Ammon's horn (tissue), 1 donor: ENCODE measurements around the gene SYTL2.
A peak's percentile ranks its signal among the peaks of the same experiment; 100 is the strongest.
"Not testable (repeated sequence)": the region's sequence is repeated elsewhere in the genome, so short reads cannot be mapped to it uniquely, and the experiment has no call there.

Experiments used
- DNase-seq: peaks from one replicate; pipeline ENCODE4 v3.0.0-alpha.2; 2016; ENCODE audit warnings: low spot score

SYTL2 gene

DNA sequence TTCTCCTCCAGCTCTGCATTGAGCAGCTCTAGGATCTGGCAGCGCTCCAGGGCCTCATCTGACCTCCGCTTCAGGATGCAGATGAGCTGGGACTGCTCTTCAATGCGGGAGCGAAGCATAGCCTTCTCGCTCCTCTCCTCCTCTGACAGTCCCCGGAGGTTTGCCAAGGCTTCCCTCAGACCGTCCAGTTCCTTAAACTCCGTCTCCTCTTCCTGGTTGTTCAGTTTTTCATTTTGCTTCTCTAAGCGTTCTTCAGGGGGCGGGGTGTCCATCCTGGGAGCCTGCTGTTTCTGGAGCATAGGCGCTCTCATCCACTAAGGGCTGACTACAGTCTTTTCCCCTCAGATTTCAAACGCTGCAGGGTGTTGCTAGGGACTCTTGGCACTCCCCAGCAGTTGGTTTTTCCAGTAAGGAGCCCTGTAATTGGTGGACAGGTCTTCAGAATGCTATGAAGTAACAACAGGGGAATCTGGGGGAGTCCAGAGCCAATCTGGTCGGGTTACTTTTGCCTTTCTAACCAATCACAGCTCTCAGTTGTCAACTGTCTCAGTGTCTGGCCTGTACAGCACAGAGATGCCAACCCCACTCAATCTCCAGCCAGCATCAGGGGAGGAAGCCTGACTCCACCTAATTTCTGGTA is 125.0 kb downstream of the SYTL2 start, which contains the start of gene CCDC89:
Gene CCDC89, minus strand, starts transcription at position 376 of the 640 bp plus-strand sequence. Its CDS starts 65 bp downstream, at position 311.
- DNase-seq: peak; percentile 91

DNA sequence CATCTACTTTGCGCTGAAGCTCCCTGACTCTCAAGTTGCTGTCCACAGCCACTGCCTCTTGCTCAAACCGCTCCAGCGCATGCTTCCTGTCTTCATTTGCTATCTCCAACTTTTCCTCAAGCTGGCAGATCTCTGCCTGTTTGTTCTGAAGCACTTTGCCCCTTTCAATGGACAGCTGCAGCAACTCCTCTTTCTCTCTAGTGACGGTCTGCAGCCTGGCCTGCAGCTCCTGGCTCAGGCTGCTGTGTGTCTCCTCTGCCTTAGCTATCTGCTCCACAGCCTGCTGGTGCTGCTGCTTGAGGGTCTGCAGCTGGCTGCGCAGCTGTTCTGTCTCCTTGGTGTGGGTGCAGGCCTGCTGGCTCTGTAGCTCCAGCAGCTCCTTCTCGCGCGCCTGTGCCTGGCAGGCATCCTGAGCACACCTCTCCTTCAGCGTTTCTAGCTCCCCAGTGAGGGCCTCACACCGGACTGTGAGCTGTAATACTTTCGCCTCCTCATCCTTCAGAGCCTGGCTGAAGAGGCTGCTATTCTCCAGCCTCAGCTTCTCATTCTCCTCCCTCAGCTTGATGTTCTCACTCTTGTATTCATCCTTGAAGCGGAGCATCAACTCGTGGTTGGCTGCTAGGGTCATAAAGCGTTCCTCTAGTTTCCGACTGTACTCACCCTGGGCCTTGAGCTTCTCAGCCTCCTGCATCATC is 125.7 kb downstream of the SYTL2 start:
- no peak for DNase-seq

DNA sequence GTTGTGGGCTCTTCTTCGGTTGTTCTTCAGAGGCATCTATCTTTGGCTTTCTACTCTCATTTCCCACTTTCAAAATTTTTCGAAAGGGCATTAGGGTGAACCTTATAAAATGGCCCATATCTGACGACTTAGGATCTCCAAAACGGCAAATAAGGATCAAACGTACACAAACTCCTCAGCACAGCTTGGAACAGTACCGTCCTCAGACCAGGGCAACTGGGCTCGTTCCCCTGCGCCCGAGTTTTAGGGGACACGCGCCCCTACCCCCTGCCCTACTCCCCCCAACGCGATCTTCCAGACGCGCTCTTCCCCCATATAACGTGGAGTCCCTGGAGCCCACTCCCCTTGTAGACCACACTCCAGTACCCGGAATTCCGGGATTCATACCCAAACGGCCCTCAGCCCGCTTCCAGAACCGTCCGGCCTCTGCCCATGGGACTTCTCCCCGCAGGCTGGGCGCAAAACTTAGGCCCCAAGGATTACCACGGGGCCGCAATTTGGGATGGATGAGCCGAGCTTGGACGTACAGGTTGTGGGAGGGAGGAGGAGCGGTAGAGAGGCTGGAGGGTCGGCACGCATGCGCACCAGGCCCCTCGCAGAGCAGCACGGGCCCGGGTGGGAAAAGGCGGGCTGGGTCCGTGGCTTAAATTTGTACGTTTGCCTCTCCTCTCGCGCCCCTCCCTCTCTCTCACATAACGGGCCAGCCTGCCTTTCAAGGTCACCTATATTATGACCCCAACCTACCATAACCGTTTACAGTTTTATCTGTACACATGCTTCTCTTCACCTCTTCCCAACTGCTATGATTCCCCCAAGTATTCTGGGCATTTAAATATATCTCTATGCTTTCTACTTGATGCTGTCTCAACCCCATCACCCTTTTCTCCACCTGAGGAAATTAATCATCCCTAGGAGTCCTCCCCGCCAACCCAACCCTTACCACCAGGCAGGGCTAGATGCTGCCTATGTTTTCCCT is 128.3 kb downstream of the SYTL2 start:
- peak; percentile 79 for DNase-seq

DNA sequence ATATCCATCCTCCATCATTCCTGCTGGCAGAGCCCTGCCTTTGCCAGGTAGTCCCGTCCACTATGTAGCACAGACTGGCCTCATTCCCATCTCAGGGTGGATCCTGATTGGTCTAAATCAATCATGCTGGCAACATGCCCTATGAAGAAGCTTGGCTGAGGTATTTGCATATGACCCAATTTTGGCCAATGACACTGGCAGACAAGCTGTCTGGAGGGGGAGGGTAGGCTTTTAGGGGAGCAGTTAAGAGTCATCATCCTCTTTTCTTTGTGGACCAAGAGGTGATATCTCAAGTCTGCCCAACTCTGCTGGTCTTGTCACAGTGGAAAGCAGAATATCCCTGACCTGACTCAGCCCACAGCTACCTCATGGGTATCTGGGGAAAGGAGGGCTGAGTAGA is 130.0 kb downstream of the SYTL2 start:
- no peak for DNase-seq

DNA sequence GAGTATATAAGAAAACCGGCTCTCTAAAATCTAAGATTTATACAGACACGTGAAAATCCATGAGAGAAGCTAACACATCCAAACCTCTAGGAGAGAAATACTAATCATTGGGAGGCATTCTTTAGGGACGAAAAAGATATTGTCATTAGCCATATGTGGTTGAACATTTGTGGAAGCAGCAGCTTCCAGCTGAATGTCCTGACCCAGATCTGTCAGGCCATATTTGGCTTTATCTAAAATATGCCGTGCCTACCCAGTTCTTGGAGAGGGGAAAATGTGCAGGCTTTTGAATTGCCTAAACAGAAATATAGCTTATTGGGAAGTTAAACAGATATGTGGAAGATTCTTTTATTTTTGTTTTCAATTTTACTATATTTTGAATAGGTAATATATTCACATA is 131.4 kb downstream of the SYTL2 start:
- DNase-seq: no peak

DNA sequence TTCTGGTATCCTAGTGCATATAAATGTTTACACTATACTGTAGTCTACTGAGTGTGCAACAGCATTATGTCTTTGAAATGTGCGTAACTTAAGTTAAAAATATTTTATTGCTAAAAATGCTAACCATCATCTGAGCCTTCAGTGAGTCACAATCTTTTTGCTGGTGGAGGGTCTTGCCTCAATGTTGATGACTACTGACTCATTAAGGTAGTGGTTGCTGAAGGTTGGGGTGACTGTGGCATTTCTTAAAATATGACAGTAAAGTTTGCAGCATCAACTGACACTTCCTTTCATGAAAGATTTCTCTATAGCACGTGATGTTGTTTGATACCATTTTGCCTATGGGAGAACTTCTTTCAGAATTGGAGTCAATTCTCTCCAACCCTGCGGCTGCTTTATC is 137.5 kb downstream of the SYTL2 start:
- no peak for DNase-seq

DNA sequence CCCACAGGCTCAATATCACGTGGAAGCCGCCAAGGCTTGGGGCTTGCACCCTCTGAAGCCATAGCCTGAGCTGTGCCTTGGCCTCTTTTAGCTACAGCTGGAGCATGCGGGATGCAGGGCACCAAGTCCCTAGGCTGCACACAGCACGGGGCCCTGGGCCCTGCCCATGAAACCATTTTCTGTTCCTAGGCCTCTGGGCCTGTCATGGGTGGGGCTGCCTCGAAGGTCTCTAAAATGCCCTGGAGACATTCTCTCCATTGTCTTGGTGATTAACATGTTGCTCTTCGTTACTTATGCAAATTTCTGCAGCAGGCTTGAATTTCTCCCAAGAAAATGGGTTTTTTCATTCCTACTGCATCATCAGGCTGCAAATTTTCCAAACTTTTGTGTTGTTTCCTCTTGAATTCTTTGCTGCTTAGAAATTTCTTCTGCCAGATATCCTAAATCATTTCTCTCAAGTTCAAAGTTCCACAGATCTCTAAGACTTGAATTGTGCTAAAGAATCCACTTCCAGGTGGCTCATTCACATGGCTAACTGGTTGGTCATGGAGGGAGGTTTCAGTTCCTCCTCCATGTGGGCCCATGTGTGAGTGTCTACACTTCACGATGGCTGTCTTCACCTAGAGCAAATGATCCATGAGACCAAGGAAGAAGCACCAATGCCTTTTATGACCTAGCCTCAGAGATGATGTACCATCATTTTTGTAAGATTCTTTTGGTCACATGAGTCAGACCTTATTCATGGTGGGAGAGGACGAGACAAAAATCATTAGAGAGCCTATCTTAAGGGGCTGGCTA is 138.6 kb downstream of the SYTL2 start:
- DNase-seq: no peak

DNA sequence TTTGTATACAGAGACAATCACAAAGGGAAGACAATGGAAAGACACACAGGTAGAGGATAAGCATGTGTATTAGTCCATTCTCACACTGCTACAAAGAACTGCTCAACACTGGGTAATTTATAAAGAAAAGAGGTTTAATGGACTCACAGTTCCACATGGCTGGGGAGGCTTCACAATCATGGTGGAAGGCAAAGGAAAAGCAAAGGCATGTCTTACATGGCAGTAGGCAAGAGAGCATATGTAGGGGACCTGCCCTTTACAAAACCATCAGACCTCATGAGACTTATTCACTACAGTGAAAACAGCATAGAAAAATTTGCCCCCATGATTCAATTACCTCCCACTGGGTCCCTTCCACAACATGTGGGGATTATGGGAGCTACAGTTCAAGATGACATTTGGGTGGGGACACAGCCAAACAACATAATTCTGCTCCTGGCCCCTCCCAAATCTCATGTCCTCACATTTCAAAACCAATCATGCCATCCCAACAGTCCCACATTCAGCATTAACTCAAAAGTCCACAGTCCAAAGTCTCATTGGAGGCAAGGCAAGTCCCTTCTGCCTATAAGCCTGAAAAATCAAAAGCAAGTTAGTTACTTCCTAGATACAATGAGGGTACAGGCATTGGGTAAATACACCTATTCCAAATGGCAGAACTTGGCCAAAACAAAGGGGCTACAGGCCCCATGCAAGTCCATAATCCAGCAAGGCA is 139.8 kb downstream of the SYTL2 start:
- DNase-seq: not testable (repeated sequence)

DNA sequence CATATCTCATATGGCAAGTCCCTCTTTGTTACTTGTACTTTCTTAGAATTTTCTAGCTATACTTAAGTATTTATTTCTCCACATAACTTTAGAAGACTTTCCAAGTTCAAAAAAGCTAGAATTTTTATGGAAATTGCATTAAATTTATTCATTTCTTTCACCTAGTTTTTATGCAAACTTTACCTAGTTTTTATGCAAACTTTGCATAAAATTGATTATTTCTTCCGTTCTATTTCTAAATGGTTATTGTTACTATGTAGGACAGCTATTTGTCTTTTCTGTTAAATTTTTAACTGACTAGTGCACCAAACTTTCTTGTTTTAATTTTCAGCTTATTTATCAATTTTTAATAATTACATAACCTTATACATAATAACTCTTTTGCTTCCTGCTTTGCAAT is 142.8 kb downstream of the SYTL2 start:
- no peak for DNase-seq

DNA sequence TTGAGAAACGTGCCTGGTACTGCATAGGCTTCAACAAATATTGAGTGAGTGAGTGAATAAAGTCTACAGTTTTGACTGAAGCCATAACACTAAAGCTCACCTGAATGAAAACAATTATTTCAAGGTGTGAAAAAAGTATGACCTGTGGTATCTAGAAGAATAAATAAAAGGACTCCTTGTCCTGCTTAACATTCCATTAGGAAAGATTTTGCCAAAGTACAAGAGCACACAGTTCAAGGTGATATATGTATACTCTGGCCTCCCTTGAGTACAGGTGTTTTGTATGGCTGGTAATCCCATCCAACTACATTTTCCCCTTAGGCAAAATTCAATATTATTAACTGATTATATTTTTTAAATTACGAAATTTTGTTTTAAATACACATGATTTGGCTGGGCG is 144.3 kb downstream of the SYTL2 start:
- no peak for DNase-seq

DNA sequence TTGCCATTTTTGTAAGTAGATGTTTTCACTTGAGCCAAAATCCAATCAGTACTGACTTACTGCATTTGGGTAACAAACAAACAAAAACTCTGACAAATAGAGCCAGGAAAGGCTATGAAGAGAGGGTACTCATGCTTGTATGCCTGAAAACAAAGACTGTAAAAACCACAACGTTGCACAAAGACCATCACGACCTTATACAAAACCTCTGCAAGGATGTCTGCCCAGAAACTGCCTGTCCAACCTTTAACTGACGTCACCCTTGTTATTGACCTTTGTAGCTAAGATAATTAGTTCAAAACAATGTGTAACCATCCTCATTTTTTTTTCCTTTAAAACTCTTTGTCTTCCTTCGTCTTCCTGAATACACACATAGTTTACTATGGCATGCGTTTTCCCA is 145.2 kb downstream of the SYTL2 start:
- no peak for DNase-seq

DNA sequence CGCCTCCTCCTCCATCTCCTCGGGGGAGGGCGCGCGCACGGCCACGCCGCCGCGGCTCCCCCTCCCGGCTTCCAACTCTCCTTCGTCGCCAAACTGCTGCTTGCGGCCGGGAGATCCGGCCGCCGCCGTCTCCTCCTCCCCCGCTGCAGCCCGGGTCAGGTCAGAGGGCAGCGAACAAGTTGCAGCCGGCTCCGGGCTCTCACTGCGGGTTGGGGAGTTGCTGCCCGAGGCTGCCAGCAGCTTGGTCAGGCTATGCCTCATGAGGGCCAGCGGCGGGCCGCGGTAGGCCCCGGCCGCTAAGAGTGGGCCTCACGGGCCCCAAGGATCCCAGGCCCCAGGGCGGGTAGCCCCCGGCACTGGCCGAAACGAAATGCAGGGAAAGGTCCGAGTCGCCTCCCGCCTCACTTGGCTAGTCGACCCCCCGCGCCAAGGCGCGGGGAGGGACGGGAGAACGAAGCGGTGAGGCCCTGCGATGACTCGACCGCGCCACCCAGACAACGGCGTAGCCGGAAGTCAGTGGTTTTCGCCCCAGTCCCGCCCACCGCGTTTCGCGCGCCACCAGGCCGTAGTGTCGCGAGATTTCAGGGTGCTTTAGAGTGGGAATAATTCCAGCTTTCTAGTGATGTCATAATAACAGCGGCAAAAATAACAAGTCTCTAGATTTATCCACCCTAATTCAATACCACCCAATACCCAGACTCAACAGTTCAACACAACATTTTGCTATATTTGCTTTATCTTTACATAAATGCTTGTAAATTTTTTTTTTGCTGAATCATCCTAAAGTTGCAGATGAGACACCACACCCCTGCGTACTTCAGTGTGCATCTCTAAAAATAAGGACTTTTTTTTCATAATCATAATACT is 146.1 kb downstream of the SYTL2 start, which contains the start of gene CREBZF:
Gene CREBZF, minus strand, starts transcription at position 515 of the 867 bp plus-strand sequence. Its CDS starts 254 bp downstream, at position 261.
- peak; percentile 96 for DNase-seq

DNA sequence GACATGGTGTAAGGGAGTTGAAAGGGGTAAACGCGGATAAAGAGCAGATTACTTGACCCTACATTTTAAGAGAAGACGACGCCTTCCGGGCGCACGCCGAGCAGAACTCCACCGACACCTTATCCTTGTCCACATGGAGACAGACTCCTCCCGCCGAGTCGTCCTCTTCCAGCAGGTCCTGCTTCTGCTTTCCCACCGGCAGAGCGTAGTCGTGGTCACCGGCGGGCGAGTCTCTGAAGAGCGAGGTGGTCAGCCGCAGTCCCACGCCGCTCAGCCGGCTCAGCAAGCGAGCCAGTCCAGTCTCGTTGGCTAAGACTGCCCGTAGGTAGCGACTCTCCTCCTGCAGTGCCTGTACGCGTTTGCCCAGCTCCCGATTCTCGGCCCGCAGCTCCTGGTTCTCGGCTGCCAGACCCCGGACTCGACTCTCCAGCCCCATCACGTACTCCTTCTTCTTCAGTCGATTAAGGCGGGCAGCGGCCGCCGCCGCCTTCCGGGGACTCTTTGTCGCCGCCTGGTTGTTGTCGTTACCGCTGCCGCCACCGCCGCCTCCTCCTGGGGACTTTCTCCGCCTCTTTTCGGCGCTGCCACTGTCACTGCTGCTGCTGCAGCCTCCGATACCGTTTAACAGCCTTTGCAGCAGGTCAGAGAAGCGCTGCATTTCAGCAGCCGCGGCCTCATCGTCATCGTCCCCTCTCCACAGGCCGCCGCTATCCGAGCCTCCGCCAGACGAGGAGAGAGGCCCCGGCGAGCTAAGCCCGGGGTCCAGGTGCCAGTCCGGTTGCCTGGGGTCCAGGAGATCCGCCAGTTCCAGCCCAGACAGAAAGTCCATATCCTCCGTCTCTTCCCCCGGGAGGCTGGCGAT is 147.0 kb downstream of the SYTL2 start:
- peak; percentile 85 for DNase-seq

DNA sequence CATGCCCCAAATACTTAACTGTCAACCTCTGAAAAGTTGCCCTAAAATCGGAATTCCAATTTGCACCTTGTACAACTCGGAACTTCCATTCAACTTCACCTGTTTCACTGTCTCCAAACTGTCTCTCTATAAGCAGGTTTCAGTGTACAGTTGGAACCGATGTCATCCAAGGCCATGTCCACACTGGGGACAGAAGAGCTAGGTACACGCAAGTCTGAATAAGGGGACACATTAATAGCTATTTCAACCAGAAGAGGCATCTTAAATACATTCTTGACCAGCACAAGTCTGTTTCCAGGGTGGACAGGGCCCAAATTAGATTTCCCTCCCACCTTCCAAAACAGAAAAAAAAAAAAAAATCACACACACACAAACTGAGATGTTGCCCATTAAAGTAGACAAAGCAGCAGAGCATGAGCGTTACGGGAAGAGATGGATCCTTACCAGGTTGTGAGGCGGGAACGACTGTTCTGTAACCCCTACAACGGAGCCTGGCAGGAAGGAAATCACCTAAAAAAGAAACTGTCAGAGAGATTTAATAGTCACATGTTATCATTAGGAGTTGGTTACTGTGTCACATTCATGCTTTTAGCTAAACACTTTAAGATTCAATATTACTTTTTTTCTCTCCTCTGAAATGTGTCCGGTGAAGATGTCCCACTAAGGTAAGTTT is 147.7 kb downstream of the SYTL2 start:
- DNase-seq: no peak

DNA sequence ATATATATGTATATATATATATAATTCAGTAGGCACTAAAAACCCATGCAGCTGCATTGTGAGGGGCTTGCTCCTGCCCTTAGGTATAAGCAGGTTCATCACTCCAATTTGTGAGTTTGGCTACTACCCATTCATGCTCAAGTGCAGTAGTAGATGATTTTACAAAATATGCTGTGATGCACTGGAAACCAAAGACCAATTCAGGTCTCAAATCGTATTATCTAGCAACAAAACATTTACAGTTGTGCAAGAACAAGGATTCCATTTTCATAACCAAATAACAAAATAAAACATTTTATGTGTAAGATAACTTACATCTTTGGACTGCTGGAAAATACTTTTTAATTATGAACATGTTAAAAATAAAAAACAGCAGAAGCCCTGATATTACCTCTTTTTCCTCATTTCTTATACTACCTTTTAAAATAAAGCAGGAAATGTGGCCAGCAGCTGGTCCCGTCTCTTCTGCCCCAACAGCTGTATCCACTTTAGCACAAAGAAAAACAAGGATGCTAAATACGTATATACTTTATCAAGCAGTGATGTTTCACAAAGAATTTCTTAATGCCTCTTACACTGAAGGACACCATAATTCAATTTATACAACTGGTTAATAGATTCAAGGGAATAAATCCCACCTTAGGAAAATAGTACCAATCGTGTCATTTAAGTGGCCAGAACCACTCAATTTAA is 148.8 kb downstream of the SYTL2 start:
- DNase-seq: no peak

DNA sequence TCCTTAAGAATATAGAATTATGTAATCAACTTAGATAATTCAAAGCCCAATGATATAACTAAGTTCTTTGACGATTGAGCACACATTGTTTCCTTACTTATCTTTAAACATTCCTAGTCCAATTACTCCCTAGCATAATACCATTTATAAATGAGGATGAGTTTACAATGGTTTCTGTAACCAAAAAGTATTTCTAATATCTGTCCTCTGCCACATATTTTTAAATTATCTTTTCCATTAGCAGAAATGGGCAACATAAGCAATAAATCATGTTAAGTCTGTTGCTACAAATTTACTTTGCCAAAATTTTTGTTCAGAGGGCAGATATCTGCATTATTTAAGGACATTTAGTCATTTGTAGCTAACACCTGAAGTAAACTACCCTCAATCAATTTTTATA is 152.8 kb downstream of the SYTL2 start:
- DNase-seq: no peak

DNA sequence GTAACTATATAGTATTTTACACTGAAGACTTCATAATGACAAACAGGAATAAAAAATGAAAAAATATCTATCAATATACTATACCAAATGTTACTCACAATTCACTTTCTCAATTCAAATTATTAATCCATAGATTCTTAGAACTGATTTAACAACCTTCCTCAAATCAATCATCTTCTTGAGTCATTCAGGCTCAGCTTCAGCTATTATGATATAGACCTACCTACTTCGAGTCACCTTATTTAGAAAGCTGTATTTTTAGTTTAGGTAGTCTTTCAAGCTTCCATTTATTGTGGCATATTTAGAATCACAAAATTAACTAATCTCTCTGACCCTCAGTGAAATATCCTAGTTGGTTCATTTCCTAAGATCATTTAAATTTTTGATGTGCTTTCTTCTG is 154.2 kb downstream of the SYTL2 start:
- DNase-seq: no peak

DNA sequence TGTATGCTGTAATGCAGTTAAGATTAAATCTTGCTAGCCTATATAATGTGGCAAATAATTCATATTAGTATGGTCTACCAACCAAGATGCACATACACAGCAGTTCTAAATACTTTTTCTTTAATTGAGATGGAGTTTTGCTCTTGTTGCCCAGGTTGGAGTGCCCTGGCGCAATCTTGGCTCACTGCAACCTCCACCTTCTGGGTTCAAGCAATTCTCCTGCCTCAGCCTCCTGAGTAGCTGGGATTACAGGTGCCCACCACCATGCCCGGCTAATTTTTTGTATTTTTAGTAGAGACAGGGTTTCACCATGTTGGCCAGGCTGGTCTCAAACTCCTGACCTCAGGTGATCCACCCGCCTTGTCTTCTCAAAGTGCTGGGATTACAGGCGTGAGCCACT is 156.6 kb downstream of the SYTL2 start:
- DNase-seq: not testable (repeated sequence)
